Fibroblast of lung (primary cell): Measurements from ENCODE around the gene RAP1A. TPM values are rescaled to one million over a fixed set of nuclear protein-coding genes. Genes with fewer than 3 reads are reported as not detected.
A peak's percentile ranks its signal among the peaks of the same experiment; 100 is the strongest.

Experiments
- DNase-seq, 2 donors: peaks; one replicate each; pipeline versions ENCODE4 v3.0.0 to v3.0.0-alpha.2; 2010; ENCODE audit warnings: low read depth in 2 of 2
- H2AFZ ChIP-seq: 2 replicates; pipeline ENCODE4 v1.5.1; 2012; ENCODE audit warnings: low read length, control low read depth, inconsistent platforms
- H3K27ac ChIP-seq: 2 replicates; pipeline ENCODE4 v1.5.1; 2011; ENCODE audit warnings: low read length, control low read depth; ENCODE audit not compliant: insufficient read depth
- H3K27me3 ChIP-seq: 2 replicates; pipeline ENCODE4 v1.5.1; 2011; ENCODE audit warnings: mild to moderate bottlenecking, low read length; ENCODE audit not compliant: control insufficient read depth, insufficient read depth
- H3K36me3 ChIP-seq: 2 replicates; pipeline ENCODE4 v1.5.1; 2011; ENCODE audit warnings: low read length; ENCODE audit not compliant: control insufficient read depth, insufficient read depth
- H3K4me1 ChIP-seq: 2 replicates; pipeline ENCODE4 v1.5.1; 2011; ENCODE audit warnings: low read length; ENCODE audit not compliant: control insufficient read depth, insufficient read depth; ENCODE audit errors: extremely low read depth
- H3K4me2 ChIP-seq: 2 replicates; pipeline ENCODE4 v1.5.1; 2011; ENCODE audit warnings: low read length, control low read depth; ENCODE audit not compliant: insufficient read depth; ENCODE audit errors: extremely low read depth
- H3K4me3 ChIP-seq, 4 experiments: fragments of 200-600 bp in 1 of 4; sonication (generic) in 1 of 4; replicated peaks in 1 of 4; 2 replicates each; pipeline ENCODE4 v1.5.1; 2011 to 2016; ENCODE audit warnings: low read length in 4 of 4, low read depth in 3 of 4, mild to moderate bottlenecking in 3 of 4, control low read depth in 2 of 4, inconsistent platforms in 1 of 4, mixed read lengths in 1 of 4; ENCODE audit not compliant: insufficient read depth in 1 of 4; ENCODE audit errors: control extremely low read depth in 1 of 4
- H3K79me2 ChIP-seq: 2 replicates; pipeline ENCODE4 v1.5.1; 2012; ENCODE audit warnings: mild to moderate bottlenecking, low read length, inconsistent platforms; ENCODE audit not compliant: control insufficient read depth, insufficient read depth
- H3K9ac ChIP-seq: 2 replicates; pipeline ENCODE4 v1.5.1; 2011; ENCODE audit warnings: mild to moderate bottlenecking, low read length, control low read depth; ENCODE audit not compliant: insufficient read depth
- H3K9me3 ChIP-seq: 2 replicates; pipeline ENCODE4 v1.5.1; 2012; ENCODE audit warnings: low read depth, low read length; ENCODE audit not compliant: control insufficient read depth, insufficient read depth
- H4K20me1 ChIP-seq: 2 replicates; pipeline ENCODE4 v1.5.1; 2011; ENCODE audit warnings: low read length; ENCODE audit not compliant: control insufficient read depth, insufficient read depth; ENCODE audit errors: extremely low read depth
- EZH2 ChIP-seq: IDR thresholded peaks from 2 replicates; pipeline ENCODE4 v1.5.1; 2012; ENCODE audit warnings: low read length, control low read depth, mild to moderate bottlenecking; ENCODE audit errors: missing control alignments
- polyA plus RNA-seq, 2 donors: library from polyadenylated mRNA; depleted of rRNA in 1 of 2; stranded (reverse) in 1 of 2; unstranded in 1 of 2; fragments of >200 nt; gene quantifications; 2 replicates each; pipeline ENCODE4 v1.2.1, GENCODE V29; 2011 to 2012; ENCODE audit warnings: missing spikeins in 1 of 2
- total RNA-seq: library from RNA; depleted of rRNA; stranded (reverse); fragments of >200 nt; gene quantifications from 2 replicates; pipeline ENCODE4 v1.2.1, GENCODE V29; 2014
- TF ChIP-seq, protein P1 (sequence below), 2 donors: IDR thresholded peaks in 1 of 2; conservative IDR thresholded peaks in 1 of 2; 1 replicate in 1 of 2; 2 replicates in 1 of 2; pipeline ENCODE4 v1.5.1; 2011 to 2012; ENCODE audit warnings: low read length in 2 of 2, control low read depth in 1 of 2, inconsistent platforms in 1 of 2, low read depth in 1 of 2, mild to moderate bottlenecking in 1 of 2

RAP1A gene
- total and polyA plus RNA-seq, 2 donors (not counting 1 experiment from before 2014, with no cell fraction given) = 13.5 to 99.5 TPM

- DNase-seq = no peak
- no peak overlapping the region for H2AFZ ChIP-seq
- no peaks in the 10 kb centered on the region for H3K36me3 ChIP-seq
- no peak overlapping the region for H3K4me3 ChIP-seq
- no peak overlapping the region for H3K9ac ChIP-seq
- H4K20me1 ChIP-seq = no peaks in the 10 kb centered on the region
- no peaks in the 10 kb centered on the region for H3K79me2 ChIP-seq
- no peaks in the 10 kb centered on the region for H3K9me3 ChIP-seq
- H3K4me1 ChIP-seq = peaks cover 13% of the 10 kb centered on the region
- TF ChIP-seq, protein P1, sequence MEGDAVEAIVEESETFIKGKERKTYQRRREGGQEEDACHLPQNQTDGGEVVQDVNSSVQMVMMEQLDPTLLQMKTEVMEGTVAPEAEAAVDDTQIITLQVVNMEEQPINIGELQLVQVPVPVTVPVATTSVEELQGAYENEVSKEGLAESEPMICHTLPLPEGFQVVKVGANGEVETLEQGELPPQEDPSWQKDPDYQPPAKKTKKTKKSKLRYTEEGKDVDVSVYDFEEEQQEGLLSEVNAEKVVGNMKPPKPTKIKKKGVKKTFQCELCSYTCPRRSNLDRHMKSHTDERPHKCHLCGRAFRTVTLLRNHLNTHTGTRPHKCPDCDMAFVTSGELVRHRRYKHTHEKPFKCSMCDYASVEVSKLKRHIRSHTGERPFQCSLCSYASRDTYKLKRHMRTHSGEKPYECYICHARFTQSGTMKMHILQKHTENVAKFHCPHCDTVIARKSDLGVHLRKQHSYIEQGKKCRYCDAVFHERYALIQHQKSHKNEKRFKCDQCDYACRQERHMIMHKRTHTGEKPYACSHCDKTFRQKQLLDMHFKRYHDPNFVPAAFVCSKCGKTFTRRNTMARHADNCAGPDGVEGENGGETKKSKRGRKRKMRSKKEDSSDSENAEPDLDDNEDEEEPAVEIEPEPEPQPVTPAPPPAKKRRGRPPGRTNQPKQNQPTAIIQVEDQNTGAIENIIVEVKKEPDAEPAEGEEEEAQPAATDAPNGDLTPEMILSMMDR (conservative IDR thresholded peaks at IDR 0.05 in 1 of 2, IDR thresholded peaks at IDR 0.05 in 1 of 2; ENCODE audit: low read depth in 1 of 2, low read length in 2 of 2) = no peak
- H3K27ac ChIP-seq = no peak overlapping the region
- no peak overlapping the region for H3K4me2 ChIP-seq
- no peaks in the 10 kb centered on the region for H3K27me3 ChIP-seq
Observed at GRCh38 chr1:111571239-111571638, 48.4 kb upstream of the RAP1A start.

- Histone ChIP-seq H2AFZ (no peak overlapping the region), H3K9me3 (no peaks in the 10 kb centered on the region), H3K4me1 (peaks cover 13% of the 10 kb centered on the region), H3K9ac (no peak overlapping the region), H3K36me3 (no peaks in the 10 kb centered on the region), H3K4me3 (no peak overlapping the region), H3K79me2 (no peaks in the 10 kb centered on the region), H3K27me3 (no peaks in the 10 kb centered on the region), H3K4me2 (peak overlapping the region; percentile 36), H3K27ac (no peak overlapping the region), H4K20me1 (no peaks in the 10 kb centered on the region)
- peak; percentile 58 to 79 for DNase-seq
- TF ChIP-seq, protein P1 (conservative IDR thresholded peaks at IDR 0.05 in 1 of 2, IDR thresholded peaks at IDR 0.05 in 1 of 2; ENCODE audit: low read depth in 1 of 2, low read length in 2 of 2) = no peak
Observed at GRCh38 chr1:111571987-111572386, 47.6 kb upstream of the RAP1A start.

- no peak for DNase-seq
- Histone ChIP-seq H3K9me3 (no peaks in the 10 kb centered on the region), H4K20me1 (no peaks in the 10 kb centered on the region), H3K9ac (no peak overlapping the region), H3K36me3 (no peaks in the 10 kb centered on the region), H3K79me2 (no peaks in the 10 kb centered on the region), H3K4me1 (peaks cover 9% of the 10 kb centered on the region), H3K27ac (no peak overlapping the region), H3K4me3 (no peak overlapping the region), H3K27me3 (no peaks in the 10 kb centered on the region), H3K4me2 (no peak overlapping the region), H2AFZ (no peak overlapping the region)
- TF ChIP-seq, protein P1 (conservative IDR thresholded peaks at IDR 0.05 in 1 of 2, IDR thresholded peaks at IDR 0.05 in 1 of 2; ENCODE audit: low read depth in 1 of 2, low read length in 2 of 2) = no peak
- no peak for TF ChIP-seq EZH2
Observed at GRCh38 chr1:111576547-111576946, 43.0 kb upstream of the RAP1A start.
